HG02852 (cell line): ENCODE measurements around the gene KCNH1.

Source experiments
- ATAC-seq: cut with Tn5 transposase; IDR thresholded peaks from one replicate; pipeline ENCODE4 v1.9.1; 2021; ENCODE audit warnings: mild to moderate bottlenecking, moderate library complexity; ENCODE audit not compliant: unreplicated experiment

The KCNH1 gene

GRCh38 chr1:210882414-210883221 is 251.3 kb downstream of the KCNH1 start:
- ATAC-seq: no peak

- no peak for ATAC-seq
These were observed 255.4 kb downstream of the KCNH1 start for GRCh38 chr1:210878564-210878963.

- ATAC-seq: no peak
These were observed 257.7 kb downstream of the KCNH1 start for GRCh38 chr1:210876275-210876674.

GRCh38 chr1:210866532-210866931 is 267.4 kb downstream of the KCNH1 start:
- ATAC-seq: no peak

- no peak for ATAC-seq
These were observed 276.2 kb downstream of the KCNH1 start for GRCh38 chr1:210857705-210858104.

- ATAC-seq: no peak
These were observed 276.7 kb downstream of the KCNH1 start for GRCh38 chr1:210857146-210857663.

- ATAC-seq: no peak
These were observed 278.5 kb downstream of the KCNH1 start for GRCh38 chr1:210855440-210855839.

- no peak for ATAC-seq
These were observed 280.7 kb downstream of the KCNH1 start for GRCh38 chr1:210853276-210853675.

GRCh38 chr1:210850556-210850955 is 283.4 kb downstream of the KCNH1 start:
- no peak for ATAC-seq

GRCh38 chr1:210848474-210848873 is 285.5 kb downstream of the KCNH1 start:
- no peak for ATAC-seq

- no peak for ATAC-seq
These were observed 291.9 kb downstream of the KCNH1 start for GRCh38 chr1:210841926-210842625.

GRCh38 chr1:210830034-210831028 is 303.6 kb downstream of the KCNH1 start:
- ATAC-seq: no peak

- ATAC-seq: no peak
These were observed 304.9 kb downstream of the KCNH1 start for GRCh38 chr1:210828996-210829596.

- no peak for ATAC-seq
These were observed 306.5 kb downstream of the KCNH1 start for GRCh38 chr1:210827481-210827880.

GRCh38 chr1:210826686-210827085 is 307.3 kb downstream of the KCNH1 start:
- no peak for ATAC-seq

- no peak for ATAC-seq
These were observed 311.0 kb downstream of the KCNH1 start for GRCh38 chr1:210822932-210823331.

GRCh38 chr1:210822241-210822640 is 311.7 kb downstream of the KCNH1 start:
- no peak for ATAC-seq

- ATAC-seq: no peak
These were observed 312.3 kb downstream of the KCNH1 start for GRCh38 chr1:210821615-210822014.

- no peak for ATAC-seq
These were observed 314.7 kb downstream of the KCNH1 start for GRCh38 chr1:210819266-210819665.
